ENCODE measurements around the gene FOSB. TPM values are rescaled to one million over a fixed set of nuclear protein-coding genes. Genes with fewer than 3 reads are reported as not detected.
"Not testable (repeated sequence)": the region's sequence is repeated elsewhere in the genome, so short reads cannot be mapped to it uniquely, and the experiment has no call there.

FOSB gene
- total RNA-seq, 1 experiment from 2014 or later = 4.0 TPM

DNA sequence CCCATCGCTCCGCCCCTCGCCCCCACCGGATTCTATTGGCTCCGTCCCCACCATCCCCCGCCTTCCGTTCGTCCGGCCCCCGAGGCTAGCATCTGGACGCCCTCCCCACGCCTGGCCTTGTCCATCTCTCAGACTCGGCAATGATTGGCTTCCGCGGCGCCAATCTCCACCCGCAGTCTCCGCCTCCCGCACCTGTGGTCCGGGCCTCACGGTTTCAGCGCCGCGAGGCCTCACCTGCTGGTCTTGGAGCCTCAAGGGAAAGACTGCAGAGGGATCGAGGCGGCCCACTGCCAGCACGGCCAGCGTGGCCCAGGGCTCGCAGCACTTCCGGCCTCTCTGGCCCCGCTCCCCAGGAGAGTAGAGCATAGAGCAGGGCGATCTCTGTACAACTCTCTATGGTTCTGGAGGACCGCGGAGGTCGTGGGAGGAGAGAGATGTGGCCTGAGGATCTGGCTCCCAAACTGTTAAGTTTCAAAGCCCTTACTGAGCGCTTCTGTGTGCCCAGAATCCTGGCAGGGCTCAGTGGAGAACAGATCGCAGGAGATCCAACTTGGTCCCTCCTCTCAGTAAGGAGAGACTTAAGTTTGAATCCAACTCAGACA lies 44.1 kb upstream of the FOSB start, which contains the start of gene ERCC1:
TSS of gene ERCC1 (minus strand) at position 329 of the 602 bp plus-strand sequence. CDS start 543 bp downstream, outside the sequence.
- DNase-seq = peak; percentile 99
- no peaks in the 10 kb centered on the region for H3K9me3 ChIP-seq (ENCODE audit: low read length)
- peak within 1 kb of the TSS; percentile 89 for H3K27ac ChIP-seq (ENCODE audit: low read length)
- peak within 1 kb of the TSS; percentile 94 for H3K4me3 ChIP-seq (ENCODE audit: low read length)
- no peaks in the 10 kb centered on the region for H3K9me2 ChIP-seq (replicated peaks; ENCODE audit: insufficient read depth, low read length)
- H3K9ac ChIP-seq (ENCODE audit: low read length) = peak within 1 kb of the TSS; percentile 97
- peak within 1 kb of the TSS; percentile 100 for H3K4me2 ChIP-seq (ENCODE audit: low read depth, low read length, poor library complexity, severe bottlenecking)
- H3K36me3 ChIP-seq (ENCODE audit: insufficient read depth, low read length) = no peaks in the 10 kb centered on the region
- no peaks in the 10 kb centered on the region for H3K27me3 ChIP-seq (ENCODE audit: low read length)
- H2AFZ ChIP-seq (ENCODE audit: low read length) = peak within 1 kb of the TSS; percentile 78
- peaks cover 45% of the 10 kb centered on the region for H3K4me1 ChIP-seq (ENCODE audit: low read length)
- H4K20me1 ChIP-seq (ENCODE audit: insufficient read depth, low read depth, low read length) = no peaks in the 10 kb centered on the region
- peaks cover 14% of the 10 kb centered on the region for H3K79me2 ChIP-seq (ENCODE audit: low read length)

- Histone ChIP-seq H3K79me2 (ENCODE audit: low read length) (peaks cover 14% of the 10 kb centered on the region), H3K27me3 (ENCODE audit: low read length) (no peaks in the 10 kb centered on the region), H3K36me3 (ENCODE audit: insufficient read depth, low read length) (no peaks in the 10 kb centered on the region), H3K4me1 (ENCODE audit: low read length) (peaks cover 38% of the 10 kb centered on the region), H3K27ac (ENCODE audit: low read length) (peak overlapping the region; percentile 89), H3K9ac (ENCODE audit: low read length) (peak overlapping the region; percentile 97), H3K9me3 (ENCODE audit: low read length) (no peaks in the 10 kb centered on the region), H2AFZ (ENCODE audit: low read length) (peak overlapping the region; percentile 78), H3K9me2 (replicated peaks; ENCODE audit: insufficient read depth, low read length) (no peaks in the 10 kb centered on the region), H3K4me2 (ENCODE audit: low read depth, low read length, poor library complexity, severe bottlenecking) (peak overlapping the region; percentile 100), H3K4me3 (ENCODE audit: low read length) (peak overlapping the region; percentile 94), H4K20me1 (ENCODE audit: insufficient read depth, low read depth, low read length) (no peaks in the 10 kb centered on the region)
- DNase-seq = peak; percentile 79
Measured at GRCh38 chr19:45424191-45425058, 43.4 kb upstream of the FOSB start.

- DNase-seq = no peak
- Histone ChIP-seq H3K36me3 (ENCODE audit: insufficient read depth, low read length) (no peaks in the 10 kb centered on the region), H2AFZ (ENCODE audit: low read length) (no peak overlapping the region), H3K4me1 (ENCODE audit: low read length) (peaks cover 12% of the 10 kb centered on the region), H3K79me2 (ENCODE audit: low read length) (no peaks in the 10 kb centered on the region; the same call in 1 of the 2 replicates), H4K20me1 (ENCODE audit: insufficient read depth, low read depth, low read length) (no peaks in the 10 kb centered on the region), H3K27me3 (ENCODE audit: low read length) (no peaks in the 10 kb centered on the region), H3K4me3 (ENCODE audit: low read length) (no peak overlapping the region), H3K9me2 (replicated peaks; ENCODE audit: insufficient read depth, low read length) (no peaks in the 10 kb centered on the region), H3K9ac (ENCODE audit: low read length) (no peak overlapping the region), H3K4me2 (ENCODE audit: low read depth, low read length, poor library complexity, severe bottlenecking) (no peak overlapping the region), H3K27ac (ENCODE audit: low read length) (no peak overlapping the region), H3K9me3 (ENCODE audit: low read length) (no peaks in the 10 kb centered on the region)
Measured at GRCh38 chr19:45428384-45429231, 39.2 kb upstream of the FOSB start.

GRCh38 chr19:45429896-45430295 lies 37.9 kb upstream of the FOSB start:
- not testable (repeated sequence) for DNase-seq; H3K9me3 ChIP-seq (ENCODE audit: low read length); H3K9me2 ChIP-seq (replicated peaks; ENCODE audit: insufficient read depth, low read length); H3K27me3 ChIP-seq (ENCODE audit: low read length); H3K27ac ChIP-seq (ENCODE audit: low read length); H3K36me3 ChIP-seq (ENCODE audit: insufficient read depth, low read length); H3K4me1 ChIP-seq (ENCODE audit: low read length); H3K79me2 ChIP-seq (ENCODE audit: low read length); H3K9ac ChIP-seq (ENCODE audit: low read length); H3K4me3 ChIP-seq (ENCODE audit: low read length); H2AFZ ChIP-seq (ENCODE audit: low read length); H3K4me2 ChIP-seq (ENCODE audit: low read depth, low read length, poor library complexity, severe bottlenecking); H4K20me1 ChIP-seq (ENCODE audit: insufficient read depth, low read depth, low read length)

GRCh38 chr19:45431008-45431407 lies 36.8 kb upstream of the FOSB start:
- not testable (repeated sequence) for H3K27me3 ChIP-seq (ENCODE audit: low read length); DNase-seq; H3K9me2 ChIP-seq (replicated peaks; ENCODE audit: insufficient read depth, low read length); H3K9me3 ChIP-seq (ENCODE audit: low read length); H3K9ac ChIP-seq (ENCODE audit: low read length); H3K27ac ChIP-seq (ENCODE audit: low read length); H2AFZ ChIP-seq (ENCODE audit: low read length); H3K36me3 ChIP-seq (ENCODE audit: insufficient read depth, low read length); H3K4me2 ChIP-seq (ENCODE audit: low read depth, low read length, poor library complexity, severe bottlenecking); H3K4me1 ChIP-seq (ENCODE audit: low read length); H4K20me1 ChIP-seq (ENCODE audit: insufficient read depth, low read depth, low read length); H3K4me3 ChIP-seq (ENCODE audit: low read length); H3K79me2 ChIP-seq (ENCODE audit: low read length)

GRCh38 chr19:45432543-45432942 lies 35.3 kb upstream of the FOSB start:
- H3K27me3 ChIP-seq (ENCODE audit: low read length); H3K9me3 ChIP-seq (ENCODE audit: low read length); H4K20me1 ChIP-seq (ENCODE audit: insufficient read depth, low read depth, low read length); H3K9me2 ChIP-seq (replicated peaks; ENCODE audit: insufficient read depth, low read length); H2AFZ ChIP-seq (ENCODE audit: low read length); H3K4me2 ChIP-seq (ENCODE audit: low read depth, low read length, poor library complexity, severe bottlenecking); H3K27ac ChIP-seq (ENCODE audit: low read length); H3K4me3 ChIP-seq (ENCODE audit: low read length); H3K9ac ChIP-seq (ENCODE audit: low read length); H3K79me2 ChIP-seq (ENCODE audit: low read length); DNase-seq; H3K4me1 ChIP-seq (ENCODE audit: low read length); H3K36me3 ChIP-seq (ENCODE audit: insufficient read depth, low read length): not testable (repeated sequence)

- no peak overlapping the region for H3K27ac ChIP-seq (ENCODE audit: low read length)
- no peak overlapping the region for H3K9ac ChIP-seq (ENCODE audit: low read length)
- no peak overlapping the region for H3K4me3 ChIP-seq (ENCODE audit: low read length)
- H2AFZ ChIP-seq (ENCODE audit: low read length) = no peak overlapping the region
- no peak overlapping the region for H3K4me2 ChIP-seq (ENCODE audit: low read depth, low read length, poor library complexity, severe bottlenecking)
- no peaks in the 10 kb centered on the region for H3K36me3 ChIP-seq (ENCODE audit: insufficient read depth, low read length)
- no peaks in the 10 kb centered on the region for H3K9me3 ChIP-seq (ENCODE audit: low read length)
- no peaks in the 10 kb centered on the region for H3K79me2 ChIP-seq (ENCODE audit: low read length)
- no peak for DNase-seq
- no peaks in the 10 kb centered on the region for H3K27me3 ChIP-seq (ENCODE audit: low read length)
- peaks cover 20% of the 10 kb centered on the region for H3K4me1 ChIP-seq (ENCODE audit: low read length)
- no peaks in the 10 kb centered on the region for H4K20me1 ChIP-seq (ENCODE audit: insufficient read depth, low read depth, low read length)
- no peaks in the 10 kb centered on the region for H3K9me2 ChIP-seq (replicated peaks; ENCODE audit: insufficient read depth, low read length)
Measured at GRCh38 chr19:45437328-45437727, 30.5 kb upstream of the FOSB start.

GRCh38 chr19:45439190-45439568 lies 28.6 kb upstream of the FOSB start:
- H3K4me1 ChIP-seq (ENCODE audit: low read length) = peaks cover 36% of the 10 kb centered on the region
- H3K9ac ChIP-seq (ENCODE audit: low read length) = peak overlapping the region; percentile 72
- peak overlapping the region; percentile 72 for H3K4me2 ChIP-seq (ENCODE audit: low read depth, low read length, poor library complexity, severe bottlenecking)
- H4K20me1 ChIP-seq (ENCODE audit: insufficient read depth, low read depth, low read length) = no peaks in the 10 kb centered on the region
- peak overlapping the region; percentile 74 for H3K4me3 ChIP-seq (ENCODE audit: low read length)
- no peak for DNase-seq
- H2AFZ ChIP-seq (ENCODE audit: low read length) = no peak overlapping the region
- H3K27me3 ChIP-seq (ENCODE audit: low read length) = no peaks in the 10 kb centered on the region
- no peaks in the 10 kb centered on the region for H3K9me3 ChIP-seq (ENCODE audit: low read length)
- H3K36me3 ChIP-seq (ENCODE audit: insufficient read depth, low read length) = no peaks in the 10 kb centered on the region
- no peaks in the 10 kb centered on the region for H3K79me2 ChIP-seq (ENCODE audit: low read length)
- H3K9me2 ChIP-seq (replicated peaks; ENCODE audit: insufficient read depth, low read length) = no peaks in the 10 kb centered on the region
- H3K27ac ChIP-seq (ENCODE audit: low read length) = peak overlapping the region; percentile 75
